SK-N-SH treated with all-trans-retinoic acid at 6 μM for 48 hours (cell line): ENCODE measurements around the gene COL6A2.

Experiments used
- ATAC-seq: fragments of 200-7000 bp; cut with Tn5 transposase; 3 replicates; pipeline ENCODE4 v1.9.1; 2020; ENCODE audit warnings: mild to moderate bottlenecking, moderate library complexity
- ARNTL ChIP-seq: fragments of 450-650 bp; formaldehyde crosslinking; IDR thresholded peaks from 2 replicates; pipeline ENCODE4 v1.5.0; 2020; ENCODE audit warnings: low read depth, mild to moderate bottlenecking, moderate library complexity, borderline replicate concordance
- BACH2 ChIP-seq: fragments of 250-450 bp; sonication (Bioruptor Pico); IDR thresholded peaks from 2 replicates; pipeline ENCODE4 v1.9.0; 2021; ENCODE audit warnings: mild to moderate bottlenecking, borderline replicate concordance
- CREB5 ChIP-seq: fragments of 250-450 bp; sonication (Bioruptor Pico); IDR thresholded peaks from 2 replicates; pipeline ENCODE4 v1.5.1; 2020; ENCODE audit warnings: low read depth, mild to moderate bottlenecking, moderate library complexity
- CSDC2 ChIP-seq: fragments of 250-450 bp; sonication (Bioruptor Pico); IDR thresholded peaks from 2 replicates; pipeline ENCODE4 v1.5.0; 2020; ENCODE audit warnings: mild to moderate bottlenecking, moderate library complexity
- CSRNP3 ChIP-seq: fragments of 250-450 bp; sonication (Bioruptor Pico); IDR thresholded peaks from 2 replicates; pipeline ENCODE4 v1.5.1; 2021; ENCODE audit warnings: mild to moderate bottlenecking, moderate library complexity
- ESRRG ChIP-seq: fragments of 250-450 bp; sonication (Bioruptor Pico); IDR thresholded peaks from 2 replicates; pipeline ENCODE4 v1.6.1; 2021; ENCODE audit warnings: mild to moderate bottlenecking
- GLIS3 ChIP-seq: fragments of 250-450 bp; sonication (Bioruptor Pico); IDR thresholded peaks from 2 replicates; pipeline ENCODE4 v1.5.0; 2020; ENCODE audit warnings: mild to moderate bottlenecking, moderate library complexity
- ISL1 ChIP-seq: fragments of 250-450 bp; sonication (Bioruptor Pico); IDR thresholded peaks from 2 replicates; pipeline ENCODE4 v2.1.2; 2022; ENCODE audit warnings: mild to moderate bottlenecking, moderate library complexity
- OSR1 ChIP-seq: fragments of 250-450 bp; sonication (Bioruptor Pico); IDR thresholded peaks from 2 replicates; pipeline ENCODE4 v1.8.0; 2022; ENCODE audit warnings: moderate library complexity, mild to moderate bottlenecking, inconsistent platforms
- PATZ1 ChIP-seq: fragments of 250-450 bp; sonication (Bioruptor Pico); IDR thresholded peaks from 2 replicates; pipeline ENCODE4 v1.8.0; 2020; ENCODE audit warnings: mild to moderate bottlenecking, moderate library complexity, borderline replicate concordance
- POU6F1 ChIP-seq: fragments of 250-450 bp; sonication (Bioruptor Pico); IDR thresholded peaks from 2 replicates; pipeline ENCODE4 v1.8.0; 2021; ENCODE audit warnings: low read depth, mild to moderate bottlenecking, moderate library complexity, borderline replicate concordance
- PPARA ChIP-seq: fragments of 250-450 bp; sonication (Bioruptor Pico); IDR thresholded peaks from 2 replicates; pipeline ENCODE4 v1.5.0; 2020; ENCODE audit warnings: mild to moderate bottlenecking, borderline replicate concordance
- SNAI2 ChIP-seq: fragments of 250-450 bp; sonication (Bioruptor Pico); IDR thresholded peaks from 2 replicates; pipeline ENCODE4 v1.5.0; 2020; ENCODE audit warnings: mild to moderate bottlenecking, moderate library complexity
- TCF4 ChIP-seq: fragments of 250-450 bp; sonication (Bioruptor Pico); IDR thresholded peaks from 2 replicates; pipeline ENCODE4 v1.8.0; 2021; ENCODE audit warnings: mild to moderate bottlenecking, moderate library complexity, borderline replicate concordance
- ZC3H10 ChIP-seq: fragments of 250-450 bp; sonication (Bioruptor Pico); IDR thresholded peaks from 2 replicates; pipeline ENCODE4 v1.5.1; 2021; ENCODE audit warnings: mild to moderate bottlenecking, moderate library complexity
- ZFP30 ChIP-seq: fragments of 450-650 bp; formaldehyde crosslinking; IDR thresholded peaks from 2 replicates; pipeline ENCODE4 v1.5.0; 2022; ENCODE audit warnings: mild to moderate bottlenecking, moderate library complexity
- ZNF565 ChIP-seq: fragments of 450-650 bp; formaldehyde crosslinking; conservative IDR thresholded peaks from 2 replicates; pipeline ENCODE4 v1.5.0; 2020; ENCODE audit warnings: low read depth, mild to moderate bottlenecking, moderate library complexity
- ZNF70 ChIP-seq: fragments of 450-650 bp; formaldehyde crosslinking; IDR thresholded peaks from 2 replicates; pipeline ENCODE4 v1.5.0; 2020; ENCODE audit warnings: mild to moderate bottlenecking, moderate library complexity
- ZNF8 ChIP-seq: fragments of 450-650 bp; formaldehyde crosslinking; IDR thresholded peaks from 2 replicates; pipeline ENCODE4 v1.5.0; 2020; ENCODE audit warnings: mild to moderate bottlenecking, moderate library complexity

The COL6A2 gene

GRCh38 chr21:46113497-46114176 lies 15.7 kb downstream of the COL6A2 start:
- no peak for ATAC-seq
- TF ChIP-seq PATZ1 (CRISPR knock-in tag) = no peak
- TF ChIP-seq ZNF70 = no peak
- no peak for TF ChIP-seq SNAI2 (CRISPR knock-in tag)
- no peak for TF ChIP-seq ZC3H10 (CRISPR knock-in tag)
- TF ChIP-seq BACH2 = no peak
- no peak for TF ChIP-seq ZNF8
- TF ChIP-seq ESRRG = no peak
- no peak for TF ChIP-seq PPARA
- TF ChIP-seq ZFP30 = no peak
- no peak for TF ChIP-seq POU6F1 (CRISPR knock-in tag)

GRCh38 chr21:46114963-46115362 lies 17.1 kb downstream of the COL6A2 start:
- no peak for ATAC-seq
- no peak for TF ChIP-seq PATZ1 (CRISPR knock-in tag)

GRCh38 chr21:46115441-46116188 lies 17.7 kb downstream of the COL6A2 start:
- ATAC-seq = no peak
- TF ChIP-seq ARNTL (CRISPR knock-in tag) = no peak
- no peak for TF ChIP-seq PPARA
- TF ChIP-seq BACH2 = no peak
- no peak for TF ChIP-seq CREB5 (CRISPR knock-in tag)
- TF ChIP-seq POU6F1 (CRISPR knock-in tag) = no peak
- no peak for TF ChIP-seq CSDC2
- no peak for TF ChIP-seq ZC3H10 (CRISPR knock-in tag)

- ATAC-seq = no peak
These were observed 18.4 kb downstream of the COL6A2 start for GRCh38 chr21:46116189-46116775.

More at GRCh38 chr21:46116189-46116775, 18.4 kb downstream of the COL6A2 start:
- no peak for TF ChIP-seq ZNF565
- TF ChIP-seq ZNF8 = no peak
- TF ChIP-seq OSR1 (CRISPR knock-in tag) = no peak
- TF ChIP-seq ESRRG = no peak
- TF ChIP-seq CREB5 (CRISPR knock-in tag) = no peak
- no peak for TF ChIP-seq CSRNP3 (CRISPR knock-in tag)
- TF ChIP-seq ZNF70 = no peak
- TF ChIP-seq ZC3H10 (CRISPR knock-in tag) = no peak
- TF ChIP-seq TCF4 = no peak
- no peak for TF ChIP-seq PATZ1 (CRISPR knock-in tag)
- no peak for TF ChIP-seq GLIS3 (CRISPR knock-in tag)
- TF ChIP-seq ISL1 (CRISPR knock-in tag) = no peak
- no peak for TF ChIP-seq ZFP30
